Karpas-422 (cell line): ENCODE measurements around the gene SPARCL1. TPM values are rescaled to one million over a fixed set of nuclear protein-coding genes. Genes with fewer than 3 reads are reported as not detected.
"Not testable (repeated sequence)": the region's sequence is repeated elsewhere in the genome, so short reads cannot be mapped to it uniquely, and the experiment has no call there.

ENCODE experiments used
- DNase-seq: peaks from one replicate; pipeline ENCODE4 v3.0.0-alpha.2; 2015
- H2AFZ ChIP-seq: fragments of 200-600 bp; sonication (generic); 2 replicates; pipeline ENCODE4 v1.6.1; 2014; ENCODE audit warnings: antibody characterized with exemption, low read length, mixed read lengths
- H3K27ac ChIP-seq: fragments of 200-600 bp; sonication (generic); 2 replicates; pipeline ENCODE4 v1.5.1; 2014; ENCODE audit warnings: mild to moderate bottlenecking, low read length, moderate library complexity
- H3K27me3 ChIP-seq: fragments of 200-600 bp; sonication (generic); 2 replicates; pipeline ENCODE4 v1.6.1; 2014; ENCODE audit warnings: low read length, mixed read lengths
- H3K36me3 ChIP-seq: fragments of 200-600 bp; sonication (generic); 2 replicates; pipeline ENCODE4 v1.6.1; 2014; ENCODE audit warnings: low read length, mixed read lengths; ENCODE audit not compliant: insufficient read depth
- H3K4me1 ChIP-seq: fragments of 200-600 bp; sonication (generic); 2 replicates; pipeline ENCODE4 v1.6.1; 2014; ENCODE audit warnings: mild to moderate bottlenecking, low read length, mixed read lengths
- H3K4me2 ChIP-seq: fragments of 200-600 bp; sonication (generic); 2 replicates; pipeline ENCODE4 v1.6.1; 2014; ENCODE audit warnings: low read length, low read depth, mild to moderate bottlenecking; ENCODE audit not compliant: poor library complexity, severe bottlenecking
- H3K4me3 ChIP-seq: fragments of 200-600 bp; sonication (generic); 2 replicates; pipeline ENCODE4 v1.5.1; 2014; ENCODE audit warnings: mild to moderate bottlenecking, antibody characterized with exemption, low read length, mixed read lengths
- H3K79me2 ChIP-seq: fragments of 200-600 bp; sonication (generic); 2 replicates; pipeline ENCODE4 v1.6.1; 2014; ENCODE audit warnings: mild to moderate bottlenecking, low read length, mixed read lengths
- H3K9ac ChIP-seq: fragments of 200-600 bp; sonication (generic); 2 replicates; pipeline ENCODE4 v1.6.0; 2014; ENCODE audit warnings: low read length
- H3K9me2 ChIP-seq: fragments of 200-600 bp; sonication (generic), shearing (Covaris generic); replicated peaks from 2 replicates; pipeline ENCODE4 v1.6.0; 2014; ENCODE audit warnings: mild to moderate bottlenecking, low read length, moderate library complexity; ENCODE audit not compliant: insufficient read depth
- H3K9me3 ChIP-seq: fragments of 300-700, 200-600 bp; sonication (generic); 2 replicates; pipeline ENCODE4 v1.6.1; 2014; ENCODE audit warnings: low read length, mixed read lengths
- H4K20me1 ChIP-seq: fragments of 200-600 bp; sonication (generic); 2 replicates; pipeline ENCODE4 v1.6.1; 2014; ENCODE audit warnings: mild to moderate bottlenecking, antibody characterized with exemption, low read length, low read depth; ENCODE audit not compliant: insufficient read depth
- total RNA-seq: library from RNA; depleted of rRNA; stranded (reverse); fragments of >200 nt; shearing (Covaris generic); gene quantifications from 2 replicates; pipeline ENCODE4 v1.2.3, GENCODE V29; 2014; ENCODE audit warnings: low replicate concordance; rRNA removed

Gene SPARCL1
- total RNA-seq, 1 experiment from 2014 or later = 0.11 TPM

DNA sequence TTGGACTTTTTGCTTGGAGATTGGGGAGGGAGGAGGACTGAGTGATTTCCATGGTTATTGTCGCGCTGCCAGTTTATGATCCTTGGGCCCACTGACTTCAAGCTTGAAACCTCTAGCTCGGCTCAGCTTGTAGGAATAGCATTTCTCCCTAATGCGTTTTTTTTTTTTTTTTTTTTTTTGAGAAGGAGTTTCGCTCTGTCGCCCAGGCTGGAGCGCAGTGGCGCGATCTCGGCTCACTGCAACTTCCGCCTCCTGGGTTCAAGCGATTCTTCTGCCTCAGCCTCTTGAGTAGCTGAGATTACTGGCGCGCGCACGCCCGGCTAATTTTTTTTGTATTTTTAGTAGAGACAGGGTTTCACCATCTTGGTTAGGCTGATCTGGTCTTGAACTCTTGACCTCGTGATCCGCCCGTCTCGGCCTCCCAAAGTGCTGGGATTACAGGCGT lies 105.1 kb downstream of the SPARCL1 start:
- DNase-seq, H4K20me1 ChIP-seq, H3K27me3 ChIP-seq, H2AFZ ChIP-seq, H3K9me3 ChIP-seq, H3K9me2 ChIP-seq, H3K36me3 ChIP-seq, H3K27ac ChIP-seq: not testable (repeated sequence)
- Histone ChIP-seq H3K9ac (peak overlapping the region; percentile 84), H3K79me2 (peaks cover 71% of the 10 kb centered on the region), H3K4me1 (peaks cover 56% of the 10 kb centered on the region), H3K4me2 (peak overlapping the region; percentile 91), H3K4me3 (peak overlapping the region; percentile 90)

Other genes starting within 250 kb of the SPARCL1 start
- 0.56 TPM in 1 of 2 replicates, not detected in the other for gene HSD17B13, start 206.5 kb downstream of the SPARCL1 start, total RNA-seq
- gene HSD17B11, start 138.2 kb downstream of the SPARCL1 start, total RNA-seq = 4.7 and 31.0 TPM in 2 replicates
- gene NUDT9, start 106.8 kb downstream of the SPARCL1 start, total RNA-seq = 17.6 and 18.5 TPM in 2 replicates
- gene DSPP, start 79.2 kb upstream of the SPARCL1 start, total RNA-seq = not detected in 2 replicates
- not detected in 2 replicates for gene DMP1, start 120.9 kb upstream of the SPARCL1 start, total RNA-seq